A673 (cell line): ENCODE data around the gene BAIAP2L1.

Experiments
- CTCF ChIP-seq: fragments of 300-800, 200-600 bp; sonication (generic); conservative IDR thresholded peaks from 2 replicates; pipeline ENCODE4 v1.5.1; 2017; ENCODE audit warnings: low read depth, mild to moderate bottlenecking, antibody characterized with exemption, low read length, moderate library complexity, mixed read lengths
- EZH2 ChIP-seq: fragments of 200-600 bp; sonication (generic); IDR thresholded peaks from 2 replicates; pipeline ENCODE4 v1.6.1; 2017; ENCODE audit warnings: borderline replicate concordance, low read depth, mild to moderate bottlenecking, mixed read lengths, antibody characterized with exemption, low read length; ENCODE audit not compliant: poor library complexity, severe bottlenecking

- TF ChIP-seq CTCF (no peak), EZH2 (no peak)
These were observed 86.4 kb downstream of the BAIAP2L1 start for GRCh38 chr7:98314469-98314868.
